ENCODE data around the gene SYNJ2.
"Not testable (repeated sequence)": the region's sequence is repeated elsewhere in the genome, so short reads cannot be mapped to it uniquely, and the experiment has no call there.

Gene SYNJ2

GRCh38 chr6:157946053-157946617, 35.5 kb upstream of the SYNJ2 start:
- Histone ChIP-seq H3F3A (ENCODE audit: insufficient read depth, low read length) (no peaks in the 10 kb centered on the region), H3K27me3 (replicated peaks; ENCODE audit: insufficient read depth, low read length) (no peaks in the 10 kb centered on the region), H3K27ac (ENCODE audit: low read length) (no peak overlapping the region), H3K36me3 (replicated peaks; ENCODE audit: insufficient read depth, low read length) (no peaks in the 10 kb centered on the region), H4K20me1 (ENCODE audit: insufficient read depth, low read length) (no peaks in the 10 kb centered on the region), H3K79me2 (ENCODE audit: low read length) (no peaks in the 10 kb centered on the region), H3K9me2 (replicated peaks; ENCODE audit: insufficient read depth, low read length) (no peaks in the 10 kb centered on the region), H2AFZ (ENCODE audit: low read length) (no peak overlapping the region), H3K9me3 (replicated peaks; ENCODE audit: insufficient read depth, low read length) (no peaks in the 10 kb centered on the region), H3K9ac (ENCODE audit: low read length) (no peak overlapping the region), H3K4me3 (ENCODE audit: low read length) (no peak overlapping the region), H3K4me1 (ENCODE audit: low read length) (no peaks in the 10 kb centered on the region), H3K4me2 (ENCODE audit: low read depth, low read length) (no peak overlapping the region)
- TF ChIP-seq EZH2phosphoT487 (IDR thresholded peaks at IDR 0.05; ENCODE audit: low read length), result no peak
- TF ChIP-seq EZH2 (optimal IDR thresholded peaks at IDR 0.05; ENCODE audit: low read depth, low read length), result no peak
- TF ChIP-seq, protein P1, sequence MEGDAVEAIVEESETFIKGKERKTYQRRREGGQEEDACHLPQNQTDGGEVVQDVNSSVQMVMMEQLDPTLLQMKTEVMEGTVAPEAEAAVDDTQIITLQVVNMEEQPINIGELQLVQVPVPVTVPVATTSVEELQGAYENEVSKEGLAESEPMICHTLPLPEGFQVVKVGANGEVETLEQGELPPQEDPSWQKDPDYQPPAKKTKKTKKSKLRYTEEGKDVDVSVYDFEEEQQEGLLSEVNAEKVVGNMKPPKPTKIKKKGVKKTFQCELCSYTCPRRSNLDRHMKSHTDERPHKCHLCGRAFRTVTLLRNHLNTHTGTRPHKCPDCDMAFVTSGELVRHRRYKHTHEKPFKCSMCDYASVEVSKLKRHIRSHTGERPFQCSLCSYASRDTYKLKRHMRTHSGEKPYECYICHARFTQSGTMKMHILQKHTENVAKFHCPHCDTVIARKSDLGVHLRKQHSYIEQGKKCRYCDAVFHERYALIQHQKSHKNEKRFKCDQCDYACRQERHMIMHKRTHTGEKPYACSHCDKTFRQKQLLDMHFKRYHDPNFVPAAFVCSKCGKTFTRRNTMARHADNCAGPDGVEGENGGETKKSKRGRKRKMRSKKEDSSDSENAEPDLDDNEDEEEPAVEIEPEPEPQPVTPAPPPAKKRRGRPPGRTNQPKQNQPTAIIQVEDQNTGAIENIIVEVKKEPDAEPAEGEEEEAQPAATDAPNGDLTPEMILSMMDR (IDR thresholded peaks at IDR 0.05; ENCODE audit: low read length), result no peak
- no peak for DNase-seq

GRCh38 chr6:157946865-157947532, 34.7 kb upstream of the SYNJ2 start:
- no peak for TF ChIP-seq EZH2 (optimal IDR thresholded peaks at IDR 0.05; ENCODE audit: low read depth, low read length)
- TF ChIP-seq, protein P1 (IDR thresholded peaks at IDR 0.05; ENCODE audit: low read length), result peak; percentile 40
- no peak for TF ChIP-seq EZH2phosphoT487 (IDR thresholded peaks at IDR 0.05; ENCODE audit: low read length)
- Histone ChIP-seq H3K9ac (ENCODE audit: low read length) (no peak overlapping the region), H4K20me1 (ENCODE audit: insufficient read depth, low read length) (no peaks in the 10 kb centered on the region), H3K4me3 (ENCODE audit: low read length) (no peak overlapping the region), H3K79me2 (ENCODE audit: low read length) (no peaks in the 10 kb centered on the region), H3F3A (ENCODE audit: insufficient read depth, low read length) (no peaks in the 10 kb centered on the region), H3K4me2 (ENCODE audit: low read depth, low read length) (no peak overlapping the region), H2AFZ (ENCODE audit: low read length) (no peak overlapping the region), H3K4me1 (ENCODE audit: low read length) (no peaks in the 10 kb centered on the region), H3K9me2 (replicated peaks; ENCODE audit: insufficient read depth, low read length) (no peaks in the 10 kb centered on the region), H3K27ac (ENCODE audit: low read length) (no peak overlapping the region), H3K9me3 (replicated peaks; ENCODE audit: insufficient read depth, low read length) (no peaks in the 10 kb centered on the region), H3K27me3 (replicated peaks; ENCODE audit: insufficient read depth, low read length) (no peaks in the 10 kb centered on the region), H3K36me3 (replicated peaks; ENCODE audit: insufficient read depth, low read length) (no peaks in the 10 kb centered on the region)
- peak; percentile 12 for DNase-seq

DNA sequence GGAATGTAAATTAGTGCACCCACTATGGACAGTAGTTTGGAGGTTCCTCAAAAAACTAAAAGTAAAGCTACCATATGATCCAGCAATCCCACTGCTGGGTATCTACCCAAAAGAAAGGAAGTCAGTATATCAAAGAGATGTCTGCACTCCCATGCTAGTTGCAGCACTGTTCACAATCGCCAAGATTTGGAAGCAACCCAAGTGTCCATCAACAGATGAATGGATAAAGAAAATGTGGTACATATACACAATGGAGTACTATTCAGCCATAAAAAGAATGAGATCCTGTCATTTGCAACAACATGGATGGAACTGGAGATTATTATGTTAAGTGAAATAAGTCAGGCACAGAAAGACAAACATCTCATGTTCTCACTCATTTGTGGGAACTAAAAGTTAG, 30.8 kb upstream of the SYNJ2 start:
- not testable (repeated sequence) for H3K9me2 ChIP-seq (replicated peaks; ENCODE audit: insufficient read depth, low read length); H3K79me2 ChIP-seq (ENCODE audit: low read length); DNase-seq; H3K9me3 ChIP-seq (replicated peaks; ENCODE audit: insufficient read depth, low read length); H3K4me2 ChIP-seq (ENCODE audit: low read depth, low read length); H3F3A ChIP-seq (ENCODE audit: insufficient read depth, low read length); H3K27me3 ChIP-seq (replicated peaks; ENCODE audit: insufficient read depth, low read length); H3K4me3 ChIP-seq (ENCODE audit: low read length); H3K27ac ChIP-seq (ENCODE audit: low read length); H3K36me3 ChIP-seq (replicated peaks; ENCODE audit: insufficient read depth, low read length); H3K4me1 ChIP-seq (ENCODE audit: low read length); H4K20me1 ChIP-seq (ENCODE audit: insufficient read depth, low read length); H2AFZ ChIP-seq (ENCODE audit: low read length); H3K9ac ChIP-seq (ENCODE audit: low read length)

DNA sequence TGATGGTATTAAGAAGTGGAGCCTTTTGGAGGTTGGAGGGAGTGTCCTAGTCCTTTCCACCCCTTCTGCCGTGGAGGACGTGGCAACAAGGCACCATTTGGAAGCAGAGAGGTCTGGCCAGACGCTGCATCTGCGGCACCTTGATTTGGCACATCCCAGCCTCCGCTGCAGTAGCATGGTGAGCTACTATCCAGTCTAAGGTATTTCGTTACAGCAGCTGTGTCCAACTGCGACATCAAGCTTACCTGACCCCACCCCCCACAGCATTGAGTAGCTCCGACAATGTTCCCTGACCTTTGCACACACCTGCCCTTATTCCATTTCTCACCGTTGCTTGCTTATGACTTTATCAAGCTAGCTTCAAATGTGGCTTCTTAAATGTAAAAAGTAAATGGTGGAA, 29.8 kb upstream of the SYNJ2 start:
- TF ChIP-seq EZH2 (optimal IDR thresholded peaks at IDR 0.05; ENCODE audit: low read depth, low read length), result no peak
- no peak for TF ChIP-seq EZH2phosphoT487 (IDR thresholded peaks at IDR 0.05; ENCODE audit: low read length)
- TF ChIP-seq, protein P1 (IDR thresholded peaks at IDR 0.05; ENCODE audit: low read length), result no peak
- Histone ChIP-seq H3K9ac (ENCODE audit: low read length) (no peak overlapping the region), H3K27ac (ENCODE audit: low read length) (no peak overlapping the region), H3K4me2 (ENCODE audit: low read depth, low read length) (no peak overlapping the region), H3K27me3 (replicated peaks; ENCODE audit: insufficient read depth, low read length) (no peaks in the 10 kb centered on the region), H3K4me3 (ENCODE audit: low read length) (no peak overlapping the region), H3K4me1 (ENCODE audit: low read length) (no peaks in the 10 kb centered on the region), H3K9me3 (replicated peaks; ENCODE audit: insufficient read depth, low read length) (no peaks in the 10 kb centered on the region), H2AFZ (ENCODE audit: low read length) (no peak overlapping the region), H3K9me2 (replicated peaks; ENCODE audit: insufficient read depth, low read length) (no peaks in the 10 kb centered on the region), H3F3A (ENCODE audit: insufficient read depth, low read length) (no peaks in the 10 kb centered on the region), H3K79me2 (ENCODE audit: low read length) (no peaks in the 10 kb centered on the region), H3K36me3 (replicated peaks; ENCODE audit: insufficient read depth, low read length) (no peaks in the 10 kb centered on the region), H4K20me1 (ENCODE audit: insufficient read depth, low read length) (no peaks in the 10 kb centered on the region)
- no peak for DNase-seq

Measured in MM.1S (cell line).